Vagina (tissue), 2 donors: ENCODE results near the gene UBQLN4. TPM values are rescaled to one million over a fixed set of nuclear protein-coding genes. Genes with fewer than 3 reads are reported as not detected.

Experiments
- DNase-seq, 2 donors: peaks; one replicate each; pipeline ENCODE4 v3.0.0-alpha.2; 2017; ENCODE audit errors: extremely low spot score in 2 of 2
- H3K27ac ChIP-seq: fragments of 200-600 bp; sonication (generic); one replicate; pipeline ENCODE4 v1.5.1; 2019
- H3K27me3 ChIP-seq: fragments of 200-600 bp; sonication (generic); one replicate; pipeline ENCODE4 v1.5.1; 2019
- H3K36me3 ChIP-seq, 2 donors: fragments of 200-600 bp; sonication (generic); one replicate each; pipeline ENCODE4 v1.5.1; 2017 to 2019
- H3K4me1 ChIP-seq: fragments of 200-600 bp; sonication (generic); one replicate; pipeline ENCODE4 v1.5.1; 2019
- H3K4me3 ChIP-seq, 2 donors: fragments of 200-600 bp; sonication (generic); 1 replicate in 1 of 2; 2 replicates in 1 of 2; pipeline ENCODE4 v1.5.1; 2016 to 2019
- H3K9me3 ChIP-seq: fragments of 200-600 bp; sonication (generic); one replicate; pipeline ENCODE4 v1.5.1; 2019
- POLR2A ChIP-seq, 2 donors: fragments of 450-650 bp; IDR thresholded peaks; one replicate each; pipeline ENCODE4 v1.6.1; 2017; ENCODE audit warnings: antibody characterized with exemption in 2 of 2, mild to moderate bottlenecking in 2 of 2, moderate library complexity in 2 of 2
- POLR2AphosphoS5 ChIP-seq, 2 donors: sonication (generic); formaldehyde crosslinking; IDR thresholded peaks; one replicate each; pipeline ENCODE4 v1.9.0; 2017; ENCODE audit warnings: antibody characterized with exemption in 2 of 2, mild to moderate bottlenecking in 2 of 2, low read depth in 1 of 2; ENCODE audit not compliant: insufficient read depth in 1 of 2
- intact Hi-C: fragments of 100-400 bp; cut with DNase I; formaldehyde crosslinking; loops from one replicate; pipeline ENCODE4 v1.15.1; 2023
- total RNA-seq: library from RNA; depleted of rRNA; stranded (reverse); fragments of >200 nt; gene quantifications from one replicate; pipeline ENCODE4 v1.2.3, GENCODE V29; 2016
- TF ChIP-seq, protein P1 (sequence below), 3 experiments: fragments of 450-650 bp in 2 of 3; fragments of 200-600 bp in 1 of 3; sonication (generic) in 1 of 3; IDR thresholded peaks; one replicate each; pipeline ENCODE4 v1.5.1; 2017 to 2019; ENCODE audit warnings: antibody characterized with exemption in 3 of 3, mild to moderate bottlenecking in 2 of 3, moderate library complexity in 2 of 3

Gene UBQLN4
- total RNA-seq, 1 donor from 2014 or later: 27.0 TPM

DNA sequence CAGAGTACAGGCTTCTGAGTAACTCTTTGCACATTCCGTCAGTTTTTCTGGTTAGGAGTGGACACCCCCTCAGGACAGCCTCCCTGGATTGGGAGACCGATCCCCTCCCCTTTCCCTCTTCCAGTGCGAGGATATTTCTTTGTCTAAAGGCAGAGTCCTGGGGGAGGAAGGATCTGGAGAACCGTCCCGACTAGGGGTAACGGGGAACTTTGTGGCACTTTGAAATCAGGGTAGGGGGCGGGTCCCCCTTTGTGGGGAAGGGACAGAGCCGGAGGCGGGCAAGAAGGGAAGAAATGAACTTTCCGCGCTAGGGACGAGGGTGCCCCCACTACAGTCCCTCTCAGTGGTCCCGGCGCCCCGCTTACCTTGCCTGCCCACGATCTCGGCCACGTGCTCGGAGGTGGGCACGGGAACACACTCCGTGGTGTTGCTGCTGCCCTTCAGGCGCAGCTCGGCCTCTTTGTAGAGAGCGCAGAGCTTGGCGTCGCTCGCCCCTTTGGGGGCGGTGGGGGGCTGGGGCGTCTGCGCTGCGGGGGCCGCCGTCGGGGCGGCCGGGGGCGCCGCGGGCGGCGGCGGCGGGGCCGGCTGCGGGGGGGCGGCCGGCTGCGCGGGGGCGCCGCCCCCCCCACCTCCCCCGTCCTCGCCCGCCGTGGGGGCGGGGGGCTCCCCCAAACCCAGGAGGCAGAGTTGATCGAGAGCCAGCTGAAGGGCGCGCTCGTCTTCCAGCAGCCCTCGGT, 27.8 kb upstream of the UBQLN4 start:
- Histone ChIP-seq H3K27me3 (no peaks in the 10 kb centered on the region), H3K4me3 (peak overlapping the region; percentile 55 to 86), H3K9me3 (no peaks in the 10 kb centered on the region), H3K27ac (peak overlapping the region; percentile 27), H3K4me1 (peaks cover 29% of the 10 kb centered on the region), H3K36me3 (no peaks in the 10 kb centered on the region)
- TF ChIP-seq, protein P1, sequence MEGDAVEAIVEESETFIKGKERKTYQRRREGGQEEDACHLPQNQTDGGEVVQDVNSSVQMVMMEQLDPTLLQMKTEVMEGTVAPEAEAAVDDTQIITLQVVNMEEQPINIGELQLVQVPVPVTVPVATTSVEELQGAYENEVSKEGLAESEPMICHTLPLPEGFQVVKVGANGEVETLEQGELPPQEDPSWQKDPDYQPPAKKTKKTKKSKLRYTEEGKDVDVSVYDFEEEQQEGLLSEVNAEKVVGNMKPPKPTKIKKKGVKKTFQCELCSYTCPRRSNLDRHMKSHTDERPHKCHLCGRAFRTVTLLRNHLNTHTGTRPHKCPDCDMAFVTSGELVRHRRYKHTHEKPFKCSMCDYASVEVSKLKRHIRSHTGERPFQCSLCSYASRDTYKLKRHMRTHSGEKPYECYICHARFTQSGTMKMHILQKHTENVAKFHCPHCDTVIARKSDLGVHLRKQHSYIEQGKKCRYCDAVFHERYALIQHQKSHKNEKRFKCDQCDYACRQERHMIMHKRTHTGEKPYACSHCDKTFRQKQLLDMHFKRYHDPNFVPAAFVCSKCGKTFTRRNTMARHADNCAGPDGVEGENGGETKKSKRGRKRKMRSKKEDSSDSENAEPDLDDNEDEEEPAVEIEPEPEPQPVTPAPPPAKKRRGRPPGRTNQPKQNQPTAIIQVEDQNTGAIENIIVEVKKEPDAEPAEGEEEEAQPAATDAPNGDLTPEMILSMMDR (IDR thresholded peaks at IDR 0.05): no peak
- no peak for TF ChIP-seq POLR2A (IDR thresholded peaks at IDR 0.05)
- intact Hi-C loops: no loop called here
- DNase-seq: no peak

DNA sequence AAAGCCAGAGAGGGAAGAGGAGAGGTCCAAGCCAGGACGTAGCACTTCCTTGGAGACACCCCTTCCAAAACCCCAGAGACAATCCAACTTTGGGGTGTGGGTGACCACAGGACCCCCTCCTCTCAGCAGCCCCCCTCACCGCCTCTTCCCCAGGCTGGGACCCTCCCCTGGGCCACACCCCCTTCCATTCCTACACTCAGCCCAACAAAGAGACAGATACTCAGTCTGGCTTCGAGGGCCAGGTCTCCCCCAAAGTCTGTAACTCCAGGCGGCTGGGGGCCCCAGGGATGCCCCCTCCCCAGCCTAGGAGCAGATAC, 27.2 kb upstream of the UBQLN4 start:
- Histone ChIP-seq H3K4me3 (peak overlapping the region; percentile 55 to 86), H3K4me1 (peaks cover 35% of the 10 kb centered on the region), H3K27ac (peak overlapping the region; percentile 27), H3K36me3 (no peaks in the 10 kb centered on the region), H3K9me3 (no peaks in the 10 kb centered on the region), H3K27me3 (no peaks in the 10 kb centered on the region)
- intact Hi-C loops: no loop called here
- no peak for TF ChIP-seq POLR2AphosphoS5 (IDR thresholded peaks at IDR 0.05; ENCODE audit: insufficient read depth in 1 of 2, low read depth in 1 of 2)
- TF ChIP-seq POLR2A (IDR thresholded peaks at IDR 0.05): no peak
- TF ChIP-seq, protein P1 (IDR thresholded peaks at IDR 0.05): no peak
- no peak for DNase-seq

DNA sequence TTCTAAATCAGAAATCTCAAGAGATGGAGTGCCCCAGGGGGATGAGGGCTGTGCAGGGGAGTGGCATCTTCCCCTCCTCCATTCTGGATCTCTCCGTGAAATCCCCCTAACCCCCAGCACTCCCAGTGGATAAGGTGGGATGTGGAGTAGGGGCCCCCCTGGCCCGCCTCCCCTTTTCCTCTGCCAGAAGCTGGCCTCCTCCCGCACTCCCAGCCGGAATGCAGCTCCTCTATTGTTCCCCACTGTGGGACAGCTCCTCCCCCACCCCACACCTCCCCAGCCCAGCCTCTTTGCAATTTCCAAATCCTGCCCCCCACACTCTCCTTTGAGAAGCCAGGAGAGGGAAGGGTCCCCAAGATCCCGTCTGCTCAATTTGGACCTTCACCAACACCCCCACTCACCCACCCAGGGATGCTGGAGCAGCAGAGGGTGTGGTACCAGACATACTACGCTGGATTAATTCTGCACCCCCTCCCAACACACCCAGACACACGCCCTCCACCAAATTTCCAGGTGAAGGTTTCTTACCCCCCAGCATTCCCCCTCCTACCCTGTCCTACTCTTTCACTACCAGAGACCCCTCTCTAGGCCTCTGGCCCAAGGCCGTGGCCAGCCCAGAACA, 26.8 kb upstream of the UBQLN4 start:
- Histone ChIP-seq H3K27me3 (no peaks in the 10 kb centered on the region), H3K4me3 (no peak overlapping the region), H3K36me3 (no peaks in the 10 kb centered on the region), H3K9me3 (no peaks in the 10 kb centered on the region), H3K27ac (no peak overlapping the region), H3K4me1 (peaks cover 39% of the 10 kb centered on the region)
- TF ChIP-seq, protein P1 (IDR thresholded peaks at IDR 0.05): no peak
- no peak for TF ChIP-seq POLR2A (IDR thresholded peaks at IDR 0.05)
- no peak for TF ChIP-seq POLR2AphosphoS5 (IDR thresholded peaks at IDR 0.05; ENCODE audit: insufficient read depth in 1 of 2, low read depth in 1 of 2)
- DNase-seq: no peak
- intact Hi-C loops: no loop called here

DNA sequence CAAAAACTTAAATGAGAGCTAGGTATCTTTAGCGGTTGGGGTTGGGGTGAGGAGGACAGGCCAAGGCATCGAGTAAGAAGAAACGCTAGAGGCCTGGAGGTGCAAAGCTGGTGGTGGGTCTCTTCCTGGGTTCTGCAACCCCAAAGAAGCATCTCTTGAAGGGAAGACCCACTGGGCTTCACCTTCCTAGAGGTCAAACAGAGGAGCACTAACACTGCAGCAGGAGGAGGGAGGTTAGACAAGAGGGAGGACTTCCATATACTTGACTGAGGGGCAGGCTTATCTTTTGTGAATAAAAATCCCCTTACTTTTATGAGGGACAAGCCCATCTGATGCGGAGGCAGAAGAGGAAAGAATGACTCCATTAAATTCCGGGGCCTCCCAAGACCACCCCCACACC, 26.2 kb upstream of the UBQLN4 start:
- TF ChIP-seq, protein P1 (IDR thresholded peaks at IDR 0.05): no peak
- TF ChIP-seq POLR2A (IDR thresholded peaks at IDR 0.05) (no peak), POLR2AphosphoS5 (IDR thresholded peaks at IDR 0.05; ENCODE audit: insufficient read depth in 1 of 2, low read depth in 1 of 2) (no peak)
- H3K4me1 ChIP-seq: peaks cover 40% of the 10 kb centered on the region
- intact Hi-C loops: no loop called here

DNA sequence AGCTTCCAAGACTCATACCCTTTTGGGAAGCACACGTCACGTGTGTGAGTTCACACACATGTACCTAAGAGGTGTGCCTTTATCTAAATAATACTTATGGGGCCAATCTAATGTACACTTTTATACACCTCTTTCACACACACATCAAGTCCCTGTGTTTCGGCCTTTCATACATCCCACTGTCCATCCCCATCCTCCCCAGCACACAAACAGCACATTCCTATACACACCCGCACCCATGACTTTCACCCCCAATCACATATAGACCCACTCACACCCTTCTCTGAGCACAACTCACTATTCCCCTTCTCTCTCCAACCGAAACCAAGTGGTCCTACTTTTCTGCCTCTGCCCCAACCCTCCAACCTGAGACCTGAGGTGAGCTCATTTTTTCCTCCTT, 25.1 kb upstream of the UBQLN4 start:
- Histone ChIP-seq H3K27me3 (no peaks in the 10 kb centered on the region), H3K36me3 (no peaks in the 10 kb centered on the region), H3K27ac (no peak overlapping the region), H3K9me3 (no peaks in the 10 kb centered on the region), H3K4me3 (no peak overlapping the region), H3K4me1 (peaks cover 39% of the 10 kb centered on the region)
- intact Hi-C loops: no loop called here
- no peak for TF ChIP-seq POLR2A (IDR thresholded peaks at IDR 0.05)
- TF ChIP-seq, protein P1 (IDR thresholded peaks at IDR 0.05): no peak
- no peak for TF ChIP-seq POLR2AphosphoS5 (IDR thresholded peaks at IDR 0.05; ENCODE audit: insufficient read depth in 1 of 2, low read depth in 1 of 2)
- DNase-seq: no peak

More for the DNA sequence above, 26.2 kb upstream of the UBQLN4 start:
- no peaks in the 10 kb centered on the region for H3K9me3 ChIP-seq
- H3K27me3 ChIP-seq: no peaks in the 10 kb centered on the region
- no peak overlapping the region for H3K4me3 ChIP-seq
- H3K36me3 ChIP-seq: no peaks in the 10 kb centered on the region
- no peak overlapping the region for H3K27ac ChIP-seq
- no peak for DNase-seq
